Sigmoid colon (tissue), 7 donors: Measurements from ENCODE around the gene MORN1. TPM values are rescaled to one million over a fixed set of nuclear protein-coding genes. Genes with fewer than 3 reads are reported as not detected.

Experiments
- DNase-seq: peaks from one replicate; pipeline ENCODE4 v3.0.0-alpha.2; 2019
- H3K27ac ChIP-seq, 4 donors: fragments of 200-600 bp; sonication (generic); one replicate each; pipeline ENCODE4 v1.5.1; 2016 to 2019; ENCODE audit warnings: mild to moderate bottlenecking in 1 of 4
- H3K27me3 ChIP-seq, 3 donors: fragments of 200-600 bp; sonication (generic); one replicate each; pipeline ENCODE4 v1.5.1; 2019; ENCODE audit warnings: mild to moderate bottlenecking in 1 of 3
- H3K36me3 ChIP-seq, 4 donors: fragments of 200-600 bp; sonication (generic); one replicate each; pipeline ENCODE4 v1.5.1; 2016 to 2019
- H3K4me1 ChIP-seq, 4 donors: fragments of 200-600 bp; sonication (generic); one replicate each; pipeline ENCODE4 v1.5.1; 2017 to 2019
- H3K4me3 ChIP-seq, 4 donors: fragments of 200-600 bp; sonication (generic); one replicate each; pipeline ENCODE4 v1.5.1; 2017 to 2019; ENCODE audit warnings: mild to moderate bottlenecking in 2 of 4, moderate library complexity in 1 of 4
- H3K9me3 ChIP-seq, 4 donors: fragments of 200-600 bp in 3 of 4; sonication (generic) in 3 of 4; one replicate each; pipeline versions ENCODE4 v1.5.1 to v1.6.1; 2013 to 2019
- CTCF ChIP-seq, 4 experiments: fragments of 450-650 bp in 3 of 4; fragments of 200-600 bp in 1 of 4; IDR thresholded peaks; one replicate each; pipeline ENCODE4 v1.5.1; 2016 to 2019; ENCODE audit warnings: antibody characterized with exemption in 4 of 4, mild to moderate bottlenecking in 3 of 4, moderate library complexity in 2 of 4
- EP300 ChIP-seq, 4 donors: sonication (generic); formaldehyde crosslinking; IDR thresholded peaks; one replicate each; pipeline ENCODE4 v1.6.1; 2017; ENCODE audit warnings: antibody characterized with exemption in 4 of 4
- POLR2A ChIP-seq, 2 donors: fragments of 450-650 bp; IDR thresholded peaks; one replicate each; pipeline ENCODE4 v1.6.1; 2016; ENCODE audit warnings: antibody characterized with exemption in 2 of 2, mild to moderate bottlenecking in 2 of 2, moderate library complexity in 2 of 2
- POLR2AphosphoS5 ChIP-seq, 4 donors: sonication (generic); formaldehyde crosslinking; IDR thresholded peaks; one replicate each; pipeline ENCODE4 v1.6.1; 2017; ENCODE audit warnings: antibody characterized with exemption in 4 of 4
- WGBS, 2 donors: extraction: QIAGEN DNeasy Blood & Tissue Kit; methylation state at CpG; one replicate each; pipeline ENCODE4 v1.1.7; 2013; 5-methylcytosine and 5-hydroxymethylcytosine counted together
- intact Hi-C: fragments of 100-400 bp; cut with DNase I; formaldehyde crosslinking; loops from one replicate; pipeline ENCODE4 v1.15.1; 2023
- polyA plus RNA-seq, 3 donors: library from polyadenylated mRNA; stranded (reverse); fragments of 200-250 nt; gene quantifications; one replicate each; pipeline ENCODE4 v1.2.3, GENCODE V29; 2013
- total RNA-seq, 4 donors: library from RNA; depleted of rRNA; stranded (reverse); fragments of >200 nt; gene quantifications; one replicate each; pipeline ENCODE4 v1.1.0, GENCODE V29; 2016
- donor health status: healthy with polysubstance abuse.
- donor health status: Bipolar disorder and iron deficiency.
- donor health status: healthy.

Gene MORN1
- total and polyA plus RNA-seq, 7 donors, result 2.4 to 9.1 (median 6.4) TPM

GRCh38 chr1:2405588-2406295 is 14.4 kb upstream of the MORN1 start:
- Histone ChIP-seq H3K36me3 (peaks cover 42 to 79% (median 52%) of the 10 kb centered on the region in 4 donors), H3K27ac (no peak overlapping the region), H3K27me3 (no peaks in the 10 kb centered on the region), H3K9me3 (no peaks in the 10 kb centered on the region), H3K4me1 (no peaks in the 10 kb centered on the region), H3K4me3 (no peak overlapping the region)
- 79 to 86% methylated on average over 28 of the region's 28 CpGs for WGBS, 2 donors
- TF ChIP-seq POLR2A (IDR thresholded peaks at IDR 0.05), result no peak
- TF ChIP-seq EP300 (IDR thresholded peaks at IDR 0.05), result no peak
- no peak for TF ChIP-seq CTCF (IDR thresholded peaks at IDR 0.05)
- DNase-seq, result no peak
- intact Hi-C loops, result no loop called here

GRCh38 chr1:2404890-2405511 is 13.6 kb upstream of the MORN1 start:
- no peak for DNase-seq
- intact Hi-C loops, result no loop called here
- Histone ChIP-seq H3K27ac (peak overlapping the region in 3 of 4 donors; percentile 2 to 42 (median 21)), H3K36me3 (peaks cover 49 to 86% (median 59%) of the 10 kb centered on the region in 4 donors), H3K9me3 (no peaks in the 10 kb centered on the region), H3K27me3 (no peaks in the 10 kb centered on the region), H3K4me1 (no peaks in the 10 kb centered on the region), H3K4me3 (no peak overlapping the region)
- TF ChIP-seq CTCF (IDR thresholded peaks at IDR 0.05) (no peak), POLR2A (IDR thresholded peaks at IDR 0.05) (no peak), EP300 (IDR thresholded peaks at IDR 0.05) (no peak), POLR2AphosphoS5 (IDR thresholded peaks at IDR 0.05) (no peak)
- WGBS, 2 donors, result 81 to 84% methylated on average over 24 of the region's 24 CpGs

DNA sequence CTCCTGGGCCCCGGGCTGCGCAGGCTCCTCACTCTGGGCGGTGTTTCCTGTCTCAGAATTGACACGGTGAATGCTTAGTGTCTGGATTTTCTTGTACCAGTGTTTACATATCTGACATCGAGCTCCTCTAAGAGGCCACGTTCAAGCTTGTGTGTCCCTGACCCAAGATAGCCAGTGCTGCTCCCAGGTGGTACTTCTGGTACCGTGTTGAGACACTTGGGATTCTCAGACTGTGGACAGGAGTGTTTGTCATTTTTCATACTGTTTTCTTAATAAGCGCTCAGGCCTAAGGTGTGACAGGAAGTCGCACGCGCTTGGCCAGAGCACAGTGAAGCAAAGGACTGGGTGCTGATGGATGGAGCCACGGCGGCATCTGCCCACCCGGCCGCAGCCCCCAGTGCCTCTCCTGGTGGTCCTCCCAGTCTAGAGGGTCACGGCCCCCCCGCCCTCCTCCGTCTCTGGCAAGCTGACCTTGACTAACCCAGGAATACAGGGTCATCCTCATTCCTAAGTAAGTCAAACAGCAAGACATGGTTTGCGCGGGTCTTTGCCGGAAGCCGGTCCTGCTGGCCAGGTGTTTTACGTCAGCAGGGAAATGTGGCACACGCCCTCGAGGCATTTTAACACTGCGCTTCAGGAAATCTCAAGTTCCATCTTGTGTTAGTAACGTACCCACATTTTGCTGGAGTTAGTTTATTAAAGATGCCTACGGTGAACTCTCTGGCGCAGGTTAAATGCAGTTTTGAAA is 13.0 kb upstream of the MORN1 start:
- 85% methylated on average over 29 of the region's 29 CpGs for WGBS, 2 donors
- H3K27ac ChIP-seq, result peak overlapping the region in 3 of 4 donors; percentile 2 to 42 (median 21)
- TF ChIP-seq POLR2A (IDR thresholded peaks at IDR 0.05), result no peak
- no peak for TF ChIP-seq POLR2AphosphoS5 (IDR thresholded peaks at IDR 0.05)
- no peak for TF ChIP-seq CTCF (IDR thresholded peaks at IDR 0.05)
- TF ChIP-seq EP300 (IDR thresholded peaks at IDR 0.05), result no peak
- no peaks in the 10 kb centered on the region for H3K9me3 ChIP-seq
- no peak for DNase-seq
- peaks cover 49 to 93% (median 65%) of the 10 kb centered on the region in 4 donors for H3K36me3 ChIP-seq
- intact Hi-C loops, result no loop called here
- no peak overlapping the region for H3K4me3 ChIP-seq
- no peaks in the 10 kb centered on the region for H3K27me3 ChIP-seq
- H3K4me1 ChIP-seq, result no peaks in the 10 kb centered on the region

DNA sequence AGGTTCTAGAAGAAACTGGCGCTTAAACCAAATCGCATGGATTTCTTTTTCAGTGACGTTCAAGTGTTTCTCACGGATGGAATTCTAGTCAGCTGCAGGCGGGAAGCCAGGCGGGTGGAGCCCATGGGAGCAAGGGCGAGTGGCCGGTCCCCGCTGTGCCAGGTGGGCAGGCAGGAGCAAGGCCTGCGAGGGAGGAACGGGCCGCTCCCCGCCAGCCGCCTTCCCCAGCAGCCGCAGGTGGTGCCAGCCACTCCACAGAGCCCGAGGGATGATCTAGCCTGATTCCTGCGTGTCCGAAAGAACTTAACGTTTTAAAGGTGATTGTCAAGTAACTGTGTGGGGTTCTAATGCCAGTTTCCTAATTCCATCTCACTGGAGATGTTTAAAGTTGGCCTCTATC is 11.9 kb upstream of the MORN1 start:
- peaks cover 49 to 97% (median 74%) of the 10 kb centered on the region in 4 donors for H3K36me3 ChIP-seq
- no peak for DNase-seq
- WGBS, 2 donors, result 87 to 91% methylated on average over 19 of the region's 19 CpGs

More for the DNA sequence above, 11.9 kb upstream of the MORN1 start:
- Histone ChIP-seq H3K4me3 (no peak overlapping the region), H3K9me3 (no peaks in the 10 kb centered on the region), H3K4me1 (no peaks in the 10 kb centered on the region), H3K27me3 (no peaks in the 10 kb centered on the region), H3K27ac (no peak overlapping the region)
- no peak for TF ChIP-seq CTCF (IDR thresholded peaks at IDR 0.05)
- no peak for TF ChIP-seq POLR2A (IDR thresholded peaks at IDR 0.05)
- no peak for TF ChIP-seq EP300 (IDR thresholded peaks at IDR 0.05)
- TF ChIP-seq POLR2AphosphoS5 (IDR thresholded peaks at IDR 0.05), result no peak
- intact Hi-C loops, result no loop called here
